C4-2B (cell line): Measurements from ENCODE around the gene CD38.
A peak's percentile ranks its signal among the peaks of the same experiment; 100 is the strongest.

Experiments used
- ZFX ChIP-seq: fragments of 450-650 bp; IDR thresholded peaks from 2 replicates; pipeline ENCODE4 v1.6.1; 2017
- TF ChIP-seq, protein P1 (sequence below): fragments of 450-650 bp; conservative IDR thresholded peaks from 2 replicates; pipeline ENCODE4 v1.5.1; 2017; ENCODE audit warnings: mild to moderate bottlenecking

DNA sequence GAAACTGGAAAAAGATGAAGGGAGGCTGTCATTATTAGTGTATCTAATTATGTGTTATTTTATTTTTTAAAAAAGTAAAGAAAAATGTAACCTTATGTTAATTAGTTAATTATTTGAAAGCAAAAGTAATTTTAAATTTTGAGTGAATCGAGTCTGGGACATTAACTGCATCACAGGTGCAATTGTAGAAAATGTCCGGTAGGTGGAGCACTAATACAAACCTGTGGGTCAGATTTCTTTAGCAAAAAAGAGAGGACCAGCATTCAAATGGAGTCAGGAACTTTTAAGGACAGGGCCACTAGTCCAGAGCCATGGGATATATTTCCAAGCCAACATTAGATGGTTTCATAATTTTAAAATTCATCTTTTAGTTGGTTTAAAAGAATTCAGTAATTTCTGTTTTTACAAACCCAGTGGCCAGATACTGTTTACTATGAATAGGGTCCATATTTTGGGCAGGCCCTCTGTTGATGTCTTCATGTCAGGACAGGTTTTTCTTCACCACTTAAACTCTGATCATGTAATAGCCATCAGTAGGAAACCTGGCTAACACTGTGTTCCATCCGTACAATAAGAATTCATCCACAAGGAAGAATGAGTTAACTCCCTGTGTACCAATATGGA is 48.1 kb upstream of the CD38 start:
- TF ChIP-seq, protein P1, sequence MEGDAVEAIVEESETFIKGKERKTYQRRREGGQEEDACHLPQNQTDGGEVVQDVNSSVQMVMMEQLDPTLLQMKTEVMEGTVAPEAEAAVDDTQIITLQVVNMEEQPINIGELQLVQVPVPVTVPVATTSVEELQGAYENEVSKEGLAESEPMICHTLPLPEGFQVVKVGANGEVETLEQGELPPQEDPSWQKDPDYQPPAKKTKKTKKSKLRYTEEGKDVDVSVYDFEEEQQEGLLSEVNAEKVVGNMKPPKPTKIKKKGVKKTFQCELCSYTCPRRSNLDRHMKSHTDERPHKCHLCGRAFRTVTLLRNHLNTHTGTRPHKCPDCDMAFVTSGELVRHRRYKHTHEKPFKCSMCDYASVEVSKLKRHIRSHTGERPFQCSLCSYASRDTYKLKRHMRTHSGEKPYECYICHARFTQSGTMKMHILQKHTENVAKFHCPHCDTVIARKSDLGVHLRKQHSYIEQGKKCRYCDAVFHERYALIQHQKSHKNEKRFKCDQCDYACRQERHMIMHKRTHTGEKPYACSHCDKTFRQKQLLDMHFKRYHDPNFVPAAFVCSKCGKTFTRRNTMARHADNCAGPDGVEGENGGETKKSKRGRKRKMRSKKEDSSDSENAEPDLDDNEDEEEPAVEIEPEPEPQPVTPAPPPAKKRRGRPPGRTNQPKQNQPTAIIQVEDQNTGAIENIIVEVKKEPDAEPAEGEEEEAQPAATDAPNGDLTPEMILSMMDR, result peak; percentile 87
- TF ChIP-seq ZFX, result no peak
